Neural cell (in vitro differentiated cells): Measurements from ENCODE around the gene STMN3. TPM values are rescaled to one million over a fixed set of nuclear protein-coding genes. Genes with fewer than 3 reads are reported as not detected.

Experiments
- H2AFZ ChIP-seq: fragments of 200-600, 300-800 bp; sonication (generic), shearing (Covaris generic); 2 replicates; pipeline ENCODE4 v1.6.0; 2014; ENCODE audit warnings: low read depth, mild to moderate bottlenecking, antibody characterized with exemption, low read length, moderate library complexity
- H3F3A ChIP-seq: fragments of 200-600 bp; shearing (Covaris generic); 2 replicates; pipeline ENCODE4 v1.6.1; 2016; ENCODE audit warnings: mild to moderate bottlenecking, moderate library complexity, mixed read lengths, antibody characterized with exemption, low read length; ENCODE audit not compliant: insufficient read depth, poor library complexity, severe bottlenecking
- H3K27ac ChIP-seq: fragments of 200-600, 300-800 bp; sonication (generic), shearing (Covaris generic); 2 replicates; pipeline ENCODE4 v1.5.1; 2014; ENCODE audit warnings: mild to moderate bottlenecking, low read length, moderate library complexity
- H3K27me3 ChIP-seq: fragments of 300-800, 200-600 bp; sonication (generic), shearing (Covaris generic); 2 replicates; pipeline ENCODE4 v1.6.0; 2014; ENCODE audit warnings: mild to moderate bottlenecking, low read depth, low read length, moderate library complexity; ENCODE audit not compliant: insufficient read depth
- H3K36me3 ChIP-seq: fragments of 300-800, 200-600 bp; sonication (generic), shearing (Covaris generic); 2 replicates; pipeline ENCODE4 v1.5.1; 2014; ENCODE audit warnings: mild to moderate bottlenecking, antibody characterized with exemption, low read length, moderate library complexity; ENCODE audit not compliant: insufficient read depth
- H3K4me2 ChIP-seq: fragments of 300-800, 200-600 bp; sonication (generic), shearing (Covaris generic); 2 replicates; pipeline ENCODE4 v1.6.0; 2014; ENCODE audit warnings: mild to moderate bottlenecking, low read length
- H3K4me3 ChIP-seq: fragments of 300-800, 200-600 bp; sonication (generic), shearing (Covaris generic); 2 replicates; pipeline ENCODE4 v1.5.1; 2014; ENCODE audit warnings: mild to moderate bottlenecking, low read length, moderate library complexity
- H3K79me2 ChIP-seq: fragments of 200-600 bp; shearing (Covaris generic); replicated peaks from 2 replicates; pipeline ENCODE4 v1.6.0; 2014; ENCODE audit warnings: mild to moderate bottlenecking, low read length, moderate library complexity; ENCODE audit not compliant: insufficient read depth
- H3K9ac ChIP-seq: fragments of 300-800, 200-600 bp; sonication (generic), shearing (Covaris generic); 2 replicates; pipeline ENCODE4 v1.6.1; 2016; ENCODE audit warnings: mild to moderate bottlenecking, low read length, mixed read lengths
- H3K9me2 ChIP-seq: fragments of 200-600 bp; shearing (Covaris generic); 2 replicates; pipeline ENCODE4 v1.6.1; 2016; ENCODE audit warnings: mild to moderate bottlenecking, low read length, mixed read lengths; ENCODE audit not compliant: insufficient read depth
- H3K9me3 ChIP-seq: fragments of 200-600, 300-800 bp; sonication (generic), shearing (Covaris generic); 2 replicates; pipeline ENCODE4 v1.6.1; 2016; ENCODE audit warnings: mild to moderate bottlenecking, mixed run types, low read length, moderate library complexity, mixed read lengths
- H4K20me1 ChIP-seq: fragments of 200-600 bp; shearing (Covaris generic); 2 replicates; pipeline ENCODE4 v1.6.1; 2016; ENCODE audit warnings: mild to moderate bottlenecking, mixed run types; ENCODE audit not compliant: insufficient read depth
- CTCF ChIP-seq: fragments of 450-650 bp; IDR thresholded peaks from 2 replicates; pipeline ENCODE4 v1.5.1; 2014; ENCODE audit warnings: antibody characterized with exemption, mild to moderate bottlenecking, moderate library complexity; ENCODE audit not compliant: poor library complexity, severe bottlenecking
- EP300 ChIP-seq: fragments of 450-650 bp; conservative IDR thresholded peaks from 2 replicates; pipeline ENCODE4 v1.6.1; 2014; ENCODE audit warnings: antibody characterized with exemption, mild to moderate bottlenecking, moderate library complexity; ENCODE audit not compliant: poor library complexity, severe bottlenecking
- EZH2 ChIP-seq: fragments of 200-600, 300-800 bp; shearing (Covaris generic), sonication (generic); IDR thresholded peaks from 2 replicates; pipeline ENCODE4 v1.6.1; 2014; ENCODE audit warnings: antibody characterized with exemption, low read length, borderline replicate concordance, mild to moderate bottlenecking; ENCODE audit not compliant: insufficient read depth, poor library complexity, severe bottlenecking
- MXI1 ChIP-seq: fragments of 450-650 bp; conservative IDR thresholded peaks from 2 replicates; pipeline ENCODE4 v1.6.1; 2014; ENCODE audit warnings: antibody characterized with exemption, mild to moderate bottlenecking; ENCODE audit not compliant: poor library complexity, severe bottlenecking
- POLR2AphosphoS5 ChIP-seq: IDR thresholded peaks from 2 replicates; pipeline ENCODE4 v1.6.1; 2012
- RAD21 ChIP-seq: fragments of 450-650 bp; conservative IDR thresholded peaks from 2 replicates; pipeline ENCODE4 v1.6.1; 2014; ENCODE audit warnings: antibody characterized with exemption, mild to moderate bottlenecking, moderate library complexity
- REST ChIP-seq: IDR thresholded peaks from 2 replicates; pipeline ENCODE4 v1.6.1; 2012; ENCODE audit warnings: borderline replicate concordance
- SMC3 ChIP-seq: fragments of 450-650 bp; conservative IDR thresholded peaks from 2 replicates; pipeline ENCODE4 v1.6.1; 2014; ENCODE audit warnings: antibody characterized with exemption, mild to moderate bottlenecking, moderate library complexity; ENCODE audit not compliant: poor library complexity
- TAF1 ChIP-seq: IDR thresholded peaks from 2 replicates; pipeline ENCODE4 v1.6.1; 2012; ENCODE audit warnings: low read depth
- polyA plus RNA-seq: library from polyadenylated mRNA; depleted of rRNA; stranded (reverse); fragments of >200 nt; gene quantifications from 2 replicates; pipeline ENCODE4 v1.2.3, GENCODE V29; 2014

Gene STMN3
- polyA plus RNA-seq, 1 donor from 2014 or later: 268 TPM

DNA sequence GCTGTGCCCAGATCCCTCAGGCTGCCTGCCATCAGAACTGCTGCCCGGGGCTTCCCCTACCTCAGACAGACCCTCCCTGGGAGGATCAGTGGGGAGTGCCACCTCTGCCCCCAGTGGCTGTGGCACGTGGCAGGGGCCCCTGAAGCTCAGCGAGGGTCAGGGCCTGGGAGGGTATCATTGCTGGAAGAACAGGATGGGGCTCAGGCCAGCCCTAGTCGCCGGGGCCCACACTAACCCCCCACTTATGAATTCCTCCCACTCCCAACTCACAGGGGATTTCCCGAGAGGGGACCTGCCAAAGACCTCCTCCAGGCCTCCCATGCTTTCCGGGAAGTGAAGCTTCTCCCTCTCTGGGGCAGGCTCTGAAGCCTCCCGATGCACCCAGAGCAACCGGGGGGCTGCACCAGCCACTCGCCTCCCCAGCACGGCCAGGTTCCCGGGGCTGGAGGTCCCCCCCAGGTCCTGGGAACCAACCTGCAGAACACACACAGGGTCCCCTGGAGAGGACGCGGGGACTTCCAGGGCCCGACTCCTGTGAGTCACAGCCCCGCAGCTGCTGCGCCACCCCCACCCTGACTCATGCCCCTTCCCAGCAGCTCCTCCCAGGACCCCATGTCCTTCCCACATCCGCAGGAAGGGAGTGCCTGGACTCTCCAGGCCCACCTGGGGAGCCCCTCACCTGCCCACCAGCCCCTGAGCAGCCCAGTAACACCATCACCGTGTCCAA is 45.7 kb upstream of the STMN3 start:
- Histone ChIP-seq H3K9ac (no peak overlapping the region), H3K27me3 (no peaks in the 10 kb centered on the region), H3K9me2 (no peaks in the 10 kb centered on the region), H3K27ac (no peak overlapping the region), H3K79me2 (no peaks in the 10 kb centered on the region), H2AFZ (no peak overlapping the region), H3K4me3 (no peak overlapping the region), H4K20me1 (no peaks in the 10 kb centered on the region), H3K4me2 (no peak overlapping the region), H3K9me3 (no peaks in the 10 kb centered on the region), H3K36me3 (no peaks in the 10 kb centered on the region), H3F3A (no peaks in the 10 kb centered on the region)
- TF ChIP-seq EZH2 (no peak), RAD21 (no peak), MXI1 (no peak), CTCF (no peak), POLR2AphosphoS5 (no peak), TAF1 (no peak), SMC3 (no peak), EP300 (no peak), REST (no peak)

GRCh38 chr20:63697868-63698545 is 44.8 kb upstream of the STMN3 start:
- Histone ChIP-seq H3K9me3 (no peaks in the 10 kb centered on the region), H4K20me1 (no peaks in the 10 kb centered on the region), H3K9ac (no peak overlapping the region), H3K27me3 (no peaks in the 10 kb centered on the region), H3K9me2 (no peaks in the 10 kb centered on the region), H3K4me2 (no peak overlapping the region), H3K36me3 (no peaks in the 10 kb centered on the region), H3F3A (no peaks in the 10 kb centered on the region), H2AFZ (no peak overlapping the region), H3K27ac (no peak overlapping the region), H3K4me3 (no peak overlapping the region), H3K79me2 (no peaks in the 10 kb centered on the region)
- no peak for TF ChIP-seq CTCF
- no peak for TF ChIP-seq EP300
- TF ChIP-seq SMC3: no peak
- no peak for TF ChIP-seq TAF1
- TF ChIP-seq POLR2AphosphoS5: no peak
- TF ChIP-seq REST: no peak
- no peak for TF ChIP-seq MXI1
- no peak for TF ChIP-seq EZH2
- no peak for TF ChIP-seq RAD21
